Heart left ventricle (tissue), 16 donors: ENCODE measurements around the gene MAP3K4. TPM values are rescaled to one million over a fixed set of nuclear protein-coding genes. Genes with fewer than 3 reads are reported as not detected.

Experiments
- ATAC-seq, 4 donors: fragments of 200-7000 bp; cut with Tn5 transposase; one replicate each; pipeline ENCODE4 v1.9.1; 2020 to 2022; ENCODE audit warnings: moderate library complexity in 4 of 4, mild to moderate bottlenecking in 3 of 4, moderate number of reproducible peaks in 1 of 4
- DNase-seq, 5 donors: peaks; one replicate each; pipeline ENCODE4 v3.0.0-alpha.2; 2020
- H3K27ac ChIP-seq, 12 donors: fragments of 200-600 bp; sonication (generic) in 4 of 12; one replicate each; pipeline versions ENCODE4 v1.5.0 to v1.8.0; 2016 to 2022; ENCODE audit warnings: mild to moderate bottlenecking in 2 of 12
- H3K27me3 ChIP-seq, 9 donors: fragments of 200-600 bp; sonication (generic) in 2 of 9; one replicate each; pipeline versions ENCODE4 v1.5.1 to v1.8.0; 2016 to 2022; ENCODE audit warnings: mild to moderate bottlenecking in 3 of 9
- H3K36me3 ChIP-seq, 9 donors: fragments of 200-600 bp; sonication (generic) in 2 of 9; one replicate each; pipeline versions ENCODE4 v1.5.0 to v1.8.0; 2018 to 2022; ENCODE audit warnings: mild to moderate bottlenecking in 2 of 9
- H3K4me1 ChIP-seq, 12 donors: fragments of 200-600 bp; sonication (generic) in 4 of 12; one replicate each; pipeline versions ENCODE4 v1.5.0 to v1.8.0; 2016 to 2022; ENCODE audit warnings: mild to moderate bottlenecking in 3 of 12
- H3K4me3 ChIP-seq, 12 donors: fragments of 200-600 bp; sonication (generic) in 4 of 12; one replicate each; pipeline versions ENCODE4 v1.5.0 to v1.8.0; 2017 to 2022; ENCODE audit warnings: mild to moderate bottlenecking in 9 of 12, moderate library complexity in 4 of 12
- H3K9me3 ChIP-seq, 12 donors: fragments of 200-600 bp; sonication (generic) in 4 of 12; one replicate each; pipeline versions ENCODE4 v1.5.0 to v1.8.0; 2016 to 2022; ENCODE audit warnings: mild to moderate bottlenecking in 1 of 12
- CTCF ChIP-seq, 12 donors: fragments of 200-600 bp; sonication (generic) in 4 of 12; IDR thresholded peaks; one replicate each; pipeline versions ENCODE4 v1.5.0 to v1.8.0; 2018 to 2022; ENCODE audit warnings: antibody characterized with exemption in 12 of 12, mild to moderate bottlenecking in 5 of 12
- POLR2A ChIP-seq, 2 donors: fragments of 450-650 bp; IDR thresholded peaks; one replicate each; pipeline ENCODE4 v1.6.1; 2017; ENCODE audit warnings: antibody characterized with exemption in 2 of 2, mild to moderate bottlenecking in 2 of 2, moderate library complexity in 2 of 2
- WGBS, 4 donors: extraction: QIAGEN DNeasy Blood & Tissue Kit in 2 of 4; methylation state at CpG; one replicate each; pipeline versions ENCODE4 v1.1.5 to v1.1.7; 2013 to 2018; 5-methylcytosine and 5-hydroxymethylcytosine counted together
- intact Hi-C, 10 donors: fragments of 100-400 bp; cut with DNase I; formaldehyde crosslinking; loops; one replicate each; pipeline versions ENCODE4 v1.11.1 to v1.14.2; 2022
- polyA plus RNA-seq, 2 donors: library from polyadenylated mRNA; stranded (reverse); fragments of 200-250 nt; gene quantifications; one replicate each; pipeline ENCODE4 v1.2.3, GENCODE V29; 2013
- total RNA-seq, 9 donors: library from RNA; depleted of rRNA in 2 of 9; stranded (reverse); fragments of >200 nt in 2 of 9; fragmentation: NEBNext Ultra II Directional in 3 of 9; extraction: Animal tissue kit (Norgen Biotek cat#: 25700) in 3 of 9; gene quantifications; one replicate each; pipeline versions ENCODE4 v1.1.0 to v1.2.4, GENCODE V29; 2016 to 2023
- donor health status: ischemic (EF 13 %, LVEDD 7.1; RV severe dilation, severe dysfunction).
- donor health status: healthy with polysubstance abuse.
- donor health status: DM: no; HTN: yes; CAD: no.
- donor health status: DM: no; HTN: no; CAD: no.
- donor health status: ischemic (EF 25% LVEDD 6.9; RV normal size, moderate dysfunction).
- donor health status: ischemic (EF 25% LVEDD 5.7; RV mildly dilated, moderate dysfunction).
- donor health status: healthy.
- donor health status: DM: yes; HTN: yes; CAD: no.
- donor health status: ischemic (EF 35%, LVEDD 5.7; RV mildly dilated, moderate dysfunction).
- donor health status: nonischemic (EF 11% LVEDD 7.7; RV severe dilation, severe dysfunction).
- donor health status: DM: yes; HTN: yes; CAD: no.
- donor health status: PGD.
- donor health status: ischemic (EF 29% LVEDD 5.4; RV normal size, mild dysfunction).
- donor health status: nonischemic (EF 23%, LVEDD 6.1; RV moderate dilation, normal function).

The MAP3K4 gene
- total and polyA plus RNA-seq, 11 donors = 9.2 to 39.1 (median 28.4) TPM

GRCh38 chr6:161161889-161162624, 170.5 kb downstream of the MAP3K4 start:
- H3K4me3 ChIP-seq = no peak overlapping the region
- 94 to 96% (median 95%) methylated on average over 16 of the region's 16 CpGs for WGBS, 4 donors
- H3K36me3 ChIP-seq = peaks cover 0 to 27% (median 9%) of the 10 kb centered on the region in 9 donors
- no peak overlapping the region for H3K27ac ChIP-seq
- H3K4me1 ChIP-seq = peaks cover 0 to 12% (median 0%) of the 10 kb centered on the region in 12 donors
- ATAC-seq (peak in 1 of 4 donors; percentile 23), DNase-seq (no peak)
- no peak for TF ChIP-seq CTCF (IDR thresholded peaks at IDR 0.05)
- TF ChIP-seq POLR2A (IDR thresholded peaks at IDR 0.05) = no peak
- peaks cover 0 to 5% (median 0%) of the 10 kb centered on the region in 12 donors for H3K9me3 ChIP-seq
- H3K27me3 ChIP-seq = no peaks in the 10 kb centered on the region
- intact Hi-C loops = no loop called here

GRCh38 chr6:161162722-161163121, 171.2 kb downstream of the MAP3K4 start:
- Histone ChIP-seq H3K36me3 (peaks cover 0 to 27% (median 9%) of the 10 kb centered on the region in 9 donors), H3K9me3 (no peaks in the 10 kb centered on the region), H3K4me1 (peaks cover 0 to 12% (median 0%) of the 10 kb centered on the region in 12 donors), H3K27ac (no peak overlapping the region), H3K4me3 (no peak overlapping the region), H3K27me3 (no peaks in the 10 kb centered on the region)
- intact Hi-C loops = no loop called here
- no peak for TF ChIP-seq CTCF (IDR thresholded peaks at IDR 0.05)
- TF ChIP-seq POLR2A (IDR thresholded peaks at IDR 0.05) = no peak
- ATAC-seq (peak in 3 of 4 donors; percentile 27 to 67 (median 44)), DNase-seq (no peak)
- 64 to 79% (median 72%) methylated on average over 9 of the region's 9 CpGs for WGBS, 4 donors

- H3K4me3 ChIP-seq = no peak overlapping the region
- TF ChIP-seq CTCF (IDR thresholded peaks at IDR 0.05) = no peak
- TF ChIP-seq POLR2A (IDR thresholded peaks at IDR 0.05) = no peak
- intact Hi-C loops = no loop called here
- H3K27ac ChIP-seq = no peak overlapping the region
- peaks cover 0 to 27% (median 8%) of the 10 kb centered on the region in 9 donors for H3K36me3 ChIP-seq
- H3K27me3 ChIP-seq = no peaks in the 10 kb centered on the region
- 93 to 97% (median 94%) methylated on average over 13 of the region's 13 CpGs for WGBS, 4 donors
- H3K4me1 ChIP-seq = peaks cover 0 to 12% (median 0%) of the 10 kb centered on the region in 12 donors
- no peak for DNase-seq
- ATAC-seq = no peak
- H3K9me3 ChIP-seq = no peaks in the 10 kb centered on the region
Observed at GRCh38 chr6:161163466-161164181, 172.1 kb downstream of the MAP3K4 start.

GRCh38 chr6:161164182-161164625, 172.6 kb downstream of the MAP3K4 start:
- Histone ChIP-seq H3K27ac (no peak overlapping the region), H3K4me1 (peaks cover 0 to 12% (median 0%) of the 10 kb centered on the region in 12 donors), H3K9me3 (no peaks in the 10 kb centered on the region), H3K27me3 (no peaks in the 10 kb centered on the region), H3K4me3 (no peak overlapping the region), H3K36me3 (peaks cover 0 to 27% (median 8%) of the 10 kb centered on the region in 9 donors)
- 93 to 96% (median 95%) methylated on average over 9 of the region's 9 CpGs for whole genome bisulfite sequencing, 4 donors
- no peak for TF ChIP-seq CTCF (IDR thresholded peaks at IDR 0.05)
- no peak for TF ChIP-seq POLR2A (IDR thresholded peaks at IDR 0.05)
- DNase-seq = no peak
- no peak for ATAC-seq
- intact Hi-C loops = no loop called here
